GM19452 (cell line): ENCODE data around the gene ENO4.

Source experiments
- ATAC-seq: cut with Tn5 transposase; IDR thresholded peaks from one replicate; pipeline ENCODE4 v1.9.1; 2021; ENCODE audit not compliant: unreplicated experiment

The ENO4 gene

DNA sequence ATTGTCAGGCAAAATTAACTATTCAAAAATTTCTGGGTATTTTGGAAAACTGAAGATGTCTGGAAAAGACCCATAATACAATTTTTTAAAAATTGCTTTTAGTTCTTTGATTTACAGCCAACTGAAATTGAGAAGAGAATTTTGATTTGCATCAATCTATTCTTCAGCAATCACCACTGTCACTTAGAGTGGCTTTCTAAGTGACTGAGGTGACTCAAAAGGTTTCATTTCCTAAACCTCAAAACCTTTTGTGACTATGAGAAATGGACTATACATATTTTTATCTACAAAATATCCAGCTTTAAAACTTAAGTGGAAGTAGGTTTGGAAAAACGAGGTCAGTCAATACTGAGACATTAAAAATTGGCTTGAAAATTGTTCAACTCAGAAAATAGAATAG, 60.0 kb downstream of the ENO4 start:
- ATAC-seq: no peak

DNA sequence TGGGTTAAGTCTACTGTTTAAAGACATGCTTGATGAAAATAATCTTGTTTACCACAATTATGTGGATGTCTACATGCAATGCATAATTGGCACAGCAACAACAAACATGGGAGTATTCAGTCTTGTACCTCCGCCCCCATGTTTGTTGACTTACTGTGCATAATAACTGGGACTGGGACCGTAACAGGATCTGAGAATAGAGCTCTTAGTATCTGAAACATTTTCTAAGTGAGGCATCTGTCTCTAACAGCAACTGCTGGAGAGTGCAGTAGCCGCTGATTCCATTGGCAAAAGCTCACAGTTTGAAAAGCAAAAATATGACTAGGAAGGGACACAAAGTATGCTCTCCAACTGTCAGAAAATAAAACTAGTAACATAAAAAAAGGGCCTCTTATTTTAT, 61.6 kb downstream of the ENO4 start:
- no peak for ATAC-seq

DNA sequence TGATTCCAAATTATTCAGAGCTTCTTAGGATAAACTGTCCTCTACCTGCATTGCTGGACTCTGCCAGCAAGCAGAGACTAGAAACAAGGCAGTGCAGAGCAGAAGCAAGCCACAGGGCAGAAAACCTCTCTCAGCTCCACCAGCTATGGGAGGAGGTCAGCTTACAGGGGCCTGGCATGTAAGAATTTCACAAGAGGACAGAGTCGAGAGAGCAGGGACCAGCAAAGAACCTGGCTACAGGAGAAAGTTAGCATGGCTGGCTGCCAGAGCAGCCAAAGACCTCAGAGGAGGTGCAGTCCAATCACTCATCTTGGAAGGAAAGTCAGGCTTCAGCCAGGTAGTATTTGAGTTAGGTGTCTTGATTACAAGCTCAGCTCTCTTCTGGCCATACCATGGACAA, 62.9 kb downstream of the ENO4 start:
- no peak for ATAC-seq

DNA sequence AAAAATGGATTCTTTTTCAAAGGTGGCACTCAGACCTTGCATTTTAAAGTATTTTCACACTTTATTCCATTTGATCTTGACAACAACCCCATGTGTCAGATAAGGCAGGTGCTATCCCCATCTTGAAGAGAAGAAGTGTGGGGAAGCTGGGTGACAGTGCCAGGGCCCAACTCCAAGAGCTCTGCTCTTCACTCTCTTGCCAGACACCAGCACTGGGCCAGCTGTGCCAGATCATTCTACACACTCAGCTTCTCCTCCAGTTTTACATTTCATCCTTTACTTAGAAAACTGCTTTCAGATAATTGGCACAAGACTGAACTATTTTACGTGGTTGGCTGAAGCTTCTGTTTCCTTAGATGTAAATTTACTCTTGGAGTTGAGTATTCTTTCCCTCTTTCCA, 64.4 kb downstream of the ENO4 start:
- no peak for ATAC-seq

DNA sequence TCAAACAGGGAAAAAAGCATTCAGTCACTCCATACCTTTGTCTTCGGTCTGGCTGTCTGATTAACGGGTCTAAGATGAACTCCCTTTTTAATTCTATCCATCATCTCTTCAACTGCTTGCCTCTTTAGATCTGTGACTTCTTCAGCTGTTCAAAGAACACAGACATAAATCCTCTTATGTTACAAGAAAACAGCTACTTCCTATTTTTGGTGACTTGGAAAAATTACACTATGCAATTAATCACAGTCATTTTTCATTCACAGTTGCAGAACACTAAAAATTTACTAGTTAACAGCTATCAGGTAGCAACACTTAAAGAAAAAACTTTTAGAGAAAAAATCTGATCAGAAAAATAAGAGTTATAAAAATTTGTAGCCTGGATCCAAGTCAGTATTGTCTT, 66.0 kb downstream of the ENO4 start:
- no peak for ATAC-seq

DNA sequence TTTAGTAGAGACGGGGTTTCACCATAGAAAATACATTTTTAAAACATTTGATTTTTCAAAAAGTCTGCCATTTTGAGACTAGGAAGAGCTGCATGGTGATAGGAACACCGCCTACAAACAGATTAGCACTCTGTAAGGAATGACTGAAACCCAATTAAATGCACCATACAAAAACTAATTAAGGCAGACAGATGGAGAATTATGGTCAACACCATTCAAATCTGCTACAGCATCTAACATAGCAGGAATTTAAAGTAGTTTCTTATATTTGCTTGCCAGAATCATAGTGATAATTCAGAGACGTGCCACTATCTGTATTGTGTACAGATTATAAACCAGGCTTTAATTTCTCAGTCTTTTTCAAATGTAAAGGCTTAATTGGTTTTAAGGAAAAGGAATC, 68.2 kb downstream of the ENO4 start:
- ATAC-seq: no peak

DNA sequence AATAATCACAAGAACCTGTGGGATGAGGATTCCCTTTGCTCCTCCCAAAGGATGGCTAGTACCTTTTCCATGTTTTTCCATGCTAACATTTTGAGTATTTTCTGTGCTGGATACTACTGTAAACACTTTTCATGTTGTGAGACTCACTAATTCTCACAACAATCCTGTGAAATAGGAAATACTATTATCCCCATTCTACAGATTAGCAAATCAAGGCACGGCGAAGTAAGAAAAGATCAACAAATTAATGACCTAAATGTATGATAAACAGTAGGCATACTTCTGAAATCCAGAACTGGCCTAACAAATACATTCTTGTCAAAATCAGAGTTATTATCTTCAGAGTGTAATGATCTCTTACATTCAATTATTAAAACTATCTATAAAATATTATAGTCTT, 69.3 kb downstream of the ENO4 start:
- no peak for ATAC-seq

DNA sequence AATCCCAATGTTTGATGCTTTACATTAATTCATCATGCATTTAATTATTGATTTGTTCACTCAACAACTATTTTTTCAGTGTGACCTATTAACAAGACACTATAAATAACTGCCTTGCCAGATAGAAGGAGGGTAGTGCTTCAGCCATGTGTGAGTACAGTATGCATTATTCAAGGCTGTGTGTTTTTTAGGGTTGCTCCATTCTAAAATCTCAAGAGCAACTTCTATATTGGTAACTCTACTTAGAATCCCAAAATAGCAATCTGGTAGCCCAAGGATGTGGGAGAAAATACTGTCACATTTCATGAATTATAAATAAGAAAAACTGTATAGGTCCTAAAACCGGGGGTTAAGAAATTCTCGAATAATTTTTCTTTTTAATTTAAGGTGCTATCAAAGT, 69.9 kb downstream of the ENO4 start:
- no peak for ATAC-seq

DNA sequence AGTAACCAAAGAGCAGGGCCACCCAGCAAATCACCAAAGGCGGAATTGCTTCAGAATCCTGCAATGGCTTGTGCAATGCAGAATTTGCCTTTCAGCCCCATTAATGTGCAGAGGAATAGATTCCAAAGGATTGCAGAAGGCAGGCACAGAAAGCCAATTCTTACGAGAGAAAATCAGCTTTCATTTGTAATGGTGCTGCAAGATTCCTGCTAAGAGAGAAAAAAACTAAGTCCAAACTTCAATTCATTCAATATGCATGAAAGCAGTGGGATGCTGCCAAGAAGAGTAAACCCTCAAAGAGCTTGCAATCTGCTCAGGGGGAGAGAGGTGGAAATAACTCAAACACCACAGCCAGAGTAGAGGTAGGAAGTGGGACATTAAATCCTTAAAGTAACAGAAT, 70.4 kb downstream of the ENO4 start:
- no peak for ATAC-seq

DNA sequence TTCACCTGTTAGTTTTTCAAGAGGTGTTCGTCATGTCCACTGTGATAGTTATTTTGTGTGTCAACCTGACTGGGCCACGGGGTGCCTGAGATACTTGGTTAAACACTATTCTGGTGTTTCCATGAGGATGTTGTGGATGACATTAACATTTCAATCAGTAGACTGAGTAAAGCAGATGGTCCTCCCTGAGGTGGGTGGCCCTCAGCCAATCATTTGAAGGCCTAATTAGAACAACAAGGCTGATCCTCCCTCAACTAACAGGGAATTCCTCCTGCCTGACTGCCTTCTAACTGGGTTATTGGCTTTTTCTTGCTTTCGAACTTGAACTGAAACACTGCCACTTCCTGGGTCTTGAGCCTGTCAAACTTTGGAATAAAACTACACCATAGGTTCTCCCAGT, 75.8 kb downstream of the ENO4 start:
- no peak for ATAC-seq

DNA sequence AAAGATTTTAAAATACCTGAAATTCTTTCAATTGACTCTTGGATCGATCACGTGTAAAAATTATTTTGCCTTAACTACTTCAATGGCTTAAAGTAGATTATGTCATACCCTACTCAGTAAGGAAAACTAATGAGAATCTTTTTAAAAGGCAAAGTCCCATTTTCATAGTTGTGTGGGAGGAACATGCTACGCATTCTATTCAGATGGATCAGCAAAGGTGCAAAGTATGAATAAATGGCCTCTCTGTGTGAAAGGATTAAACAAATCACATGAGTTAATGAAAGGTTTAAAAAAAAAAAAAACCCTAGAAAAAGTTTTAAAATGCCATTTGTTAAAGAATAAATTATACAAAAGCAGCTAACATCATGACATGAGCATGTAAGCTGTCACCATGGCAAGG, 77.1 kb downstream of the ENO4 start:
- no peak for ATAC-seq

DNA sequence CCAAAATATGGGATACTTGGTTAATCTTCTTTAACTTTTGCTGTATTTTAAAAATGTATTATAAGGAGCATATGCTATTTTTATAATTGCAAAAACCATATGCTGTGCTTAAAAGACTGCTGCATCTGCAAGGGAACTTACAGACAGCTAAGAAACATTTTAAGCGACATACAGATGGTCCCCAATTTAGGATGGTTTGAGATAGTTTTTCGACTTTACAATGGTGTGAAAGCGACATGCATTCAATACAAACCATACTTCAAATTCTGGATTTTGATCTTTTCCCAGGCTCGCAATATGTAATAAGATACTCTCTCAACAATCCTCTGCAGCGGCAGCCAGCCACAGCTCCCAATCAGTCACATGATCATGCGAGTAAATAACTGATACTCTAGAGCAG, 82.5 kb downstream of the ENO4 start:
- no peak for ATAC-seq
